GM21528 (cell line): ENCODE results near the gene FIG4.
"Not testable (repeated sequence)": the region's sequence is repeated elsewhere in the genome, so short reads cannot be mapped to it uniquely, and the experiment has no call there.

Source experiments
- ATAC-seq: cut with Tn5 transposase; IDR thresholded peaks from one replicate; pipeline ENCODE4 v1.9.1; 2021; ENCODE audit warnings: mild to moderate bottlenecking, moderate library complexity; ENCODE audit not compliant: unreplicated experiment, low FRiP score

FIG4 gene

GRCh38 chr6:109840034-109840433 lies 148.9 kb downstream of the FIG4 start:
- ATAC-seq, result no peak

DNA sequence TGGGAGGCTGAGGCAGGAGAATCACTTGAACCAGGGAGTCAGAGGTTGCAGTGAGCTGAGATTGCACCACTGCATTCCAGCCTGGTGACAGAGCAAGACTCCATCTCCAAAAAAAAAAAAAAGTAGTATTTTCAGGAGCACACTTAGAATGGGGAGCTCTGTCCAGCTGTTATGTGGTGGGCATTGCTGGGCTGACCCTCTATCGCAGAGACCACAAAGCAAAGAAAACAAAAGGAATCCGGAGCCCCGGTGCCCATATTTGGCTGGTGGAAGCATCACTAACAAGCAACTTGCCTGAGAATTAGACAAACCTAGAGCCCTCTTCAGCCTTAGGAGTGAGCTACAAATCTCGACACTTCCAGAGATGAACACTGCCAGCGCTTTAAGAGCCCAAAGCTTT lies 149.7 kb downstream of the FIG4 start:
- ATAC-seq, result no peak

- ATAC-seq, result no peak
These were observed 150.8 kb downstream of the FIG4 start for GRCh38 chr6:109841869-109842268.

- ATAC-seq, result no peak
These were observed 161.6 kb downstream of the FIG4 start for GRCh38 chr6:109852713-109853112.

- ATAC-seq, result no peak
These were observed 162.3 kb downstream of the FIG4 start for GRCh38 chr6:109853426-109853825.

DNA sequence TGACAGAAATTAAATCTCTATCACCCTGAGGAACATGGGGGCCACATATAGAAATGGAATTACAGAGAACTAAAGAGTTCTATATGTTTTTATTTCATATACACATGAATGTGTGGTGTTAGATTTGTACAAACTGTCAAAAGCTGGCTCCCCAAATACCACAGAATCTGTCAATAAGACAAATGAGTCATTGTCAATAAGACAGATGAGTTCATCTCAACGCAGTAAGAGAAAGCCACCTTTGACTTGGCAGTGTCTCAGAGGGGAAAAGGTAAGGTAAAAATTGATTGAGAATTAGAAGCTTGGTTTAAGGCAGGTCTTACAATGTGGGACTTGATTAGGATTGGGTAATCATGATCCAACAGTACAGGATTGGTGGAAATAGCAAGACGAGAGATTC lies 162.9 kb downstream of the FIG4 start:
- ATAC-seq, result no peak

- no peak for ATAC-seq
These were observed 163.6 kb downstream of the FIG4 start for GRCh38 chr6:109854541-109855308.

- ATAC-seq, result not testable (repeated sequence)
These were observed 164.5 kb downstream of the FIG4 start for GRCh38 chr6:109855476-109856040.

GRCh38 chr6:109861946-109862345 lies 170.8 kb downstream of the FIG4 start:
- ATAC-seq, result no peak

- no peak for ATAC-seq
These were observed 173.0 kb downstream of the FIG4 start for GRCh38 chr6:109864050-109864449.

DNA sequence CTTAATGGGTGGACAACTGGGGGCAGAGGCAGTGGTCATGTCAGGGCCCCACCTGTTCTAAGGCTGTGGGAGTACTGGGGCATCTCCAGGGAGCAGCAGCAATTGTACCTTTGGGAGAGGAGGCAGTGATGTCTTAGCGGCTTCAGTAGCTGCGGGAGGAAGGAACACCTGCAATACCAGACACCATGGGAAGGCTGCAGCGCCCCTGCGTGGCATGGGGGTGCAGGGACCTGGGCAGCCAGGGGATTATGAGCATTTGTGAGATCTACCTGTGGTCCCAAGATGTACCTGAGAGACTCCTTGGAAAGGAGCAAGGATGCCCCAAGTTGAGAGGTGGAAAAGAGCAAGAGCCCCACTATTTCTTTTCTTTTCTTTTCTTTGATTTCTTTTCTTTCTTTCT lies 174.9 kb downstream of the FIG4 start:
- no peak for ATAC-seq

GRCh38 chr6:109867009-109867969 lies 176.2 kb downstream of the FIG4 start:
- no peak for ATAC-seq

GRCh38 chr6:109867970-109868358 lies 176.9 kb downstream of the FIG4 start:
- no peak for ATAC-seq

- ATAC-seq, result not testable (repeated sequence)
These were observed 178.4 kb downstream of the FIG4 start for GRCh38 chr6:109869398-109870088.

GRCh38 chr6:109870089-109870410 lies 179.0 kb downstream of the FIG4 start:
- ATAC-seq, result no peak

DNA sequence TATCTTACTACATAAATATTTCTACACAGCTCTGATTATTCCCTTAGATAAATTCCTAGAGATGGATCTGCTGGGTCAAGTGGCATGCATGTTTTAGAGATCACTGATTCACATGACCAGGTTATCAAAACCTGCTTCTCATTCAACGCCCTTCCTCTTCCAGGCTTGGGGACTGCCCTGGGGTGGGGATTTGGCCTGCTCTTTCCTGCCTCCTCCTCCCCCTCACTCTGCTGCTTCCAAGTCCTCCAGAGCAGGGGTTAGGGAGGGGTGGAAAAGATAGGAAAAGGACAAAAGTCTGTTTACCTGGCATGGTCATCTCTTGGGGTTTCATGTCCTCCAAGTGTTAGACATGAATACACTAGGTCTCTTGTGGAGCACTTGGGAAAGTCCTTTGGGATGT lies 181.5 kb downstream of the FIG4 start:
- no peak for ATAC-seq

DNA sequence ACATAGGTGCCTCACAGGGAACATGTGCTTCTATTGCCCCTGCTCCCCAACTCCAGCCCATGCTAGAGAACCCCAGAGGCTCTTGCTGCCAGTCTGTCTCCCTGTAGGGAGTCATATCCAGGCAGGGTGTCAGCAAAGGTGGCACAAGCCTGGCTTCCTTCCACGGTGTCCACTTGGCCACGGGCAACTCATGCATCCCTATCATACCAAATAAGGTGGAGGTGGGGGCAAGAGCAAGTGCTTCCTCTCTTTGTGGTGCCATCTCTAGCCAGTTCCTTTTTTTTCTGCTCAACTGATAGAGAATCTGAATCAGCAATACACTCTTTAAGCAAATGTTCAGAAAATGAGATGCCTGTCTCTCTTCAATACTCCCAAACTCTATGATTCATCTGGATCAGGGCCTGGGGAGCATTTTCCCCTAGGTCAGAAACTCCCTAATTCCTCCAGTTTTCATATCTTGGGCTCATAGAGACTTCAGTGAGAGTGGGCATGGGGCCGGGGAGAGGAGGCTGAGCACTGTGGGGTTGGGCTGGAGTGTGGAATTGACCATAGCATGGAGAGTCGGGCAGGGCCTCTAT lies 182.0 kb downstream of the FIG4 start:
- no peak for ATAC-seq

GRCh38 chr6:109874086-109874485 lies 183.0 kb downstream of the FIG4 start:
- no peak for ATAC-seq

GRCh38 chr6:109874621-109875020 lies 183.5 kb downstream of the FIG4 start:
- ATAC-seq, result no peak
